Vagina (tissue), 2 donors: ENCODE results near the gene PIN4. TPM values are rescaled to one million over a fixed set of nuclear protein-coding genes. Genes with fewer than 3 reads are reported as not detected.

Source experiments
- DNase-seq, 2 donors: peaks; one replicate each; pipeline ENCODE4 v3.0.0-alpha.2; 2017; ENCODE audit errors: extremely low spot score in 2 of 2
- H3K27ac ChIP-seq: fragments of 200-600 bp; sonication (generic); one replicate; pipeline ENCODE4 v1.5.1; 2019
- H3K27me3 ChIP-seq: fragments of 200-600 bp; sonication (generic); one replicate; pipeline ENCODE4 v1.5.1; 2019
- H3K36me3 ChIP-seq, 2 donors: fragments of 200-600 bp; sonication (generic); one replicate each; pipeline ENCODE4 v1.5.1; 2017 to 2019
- H3K4me1 ChIP-seq: fragments of 200-600 bp; sonication (generic); one replicate; pipeline ENCODE4 v1.5.1; 2019
- H3K4me3 ChIP-seq, 2 donors: fragments of 200-600 bp; sonication (generic); 1 replicate in 1 of 2; 2 replicates in 1 of 2; pipeline ENCODE4 v1.5.1; 2016 to 2019
- H3K9me3 ChIP-seq: fragments of 200-600 bp; sonication (generic); one replicate; pipeline ENCODE4 v1.5.1; 2019
- POLR2A ChIP-seq, 2 donors: fragments of 450-650 bp; IDR thresholded peaks; one replicate each; pipeline ENCODE4 v1.6.1; 2017; ENCODE audit warnings: antibody characterized with exemption in 2 of 2, mild to moderate bottlenecking in 2 of 2, moderate library complexity in 2 of 2
- POLR2AphosphoS5 ChIP-seq, 2 donors: sonication (generic); formaldehyde crosslinking; IDR thresholded peaks; one replicate each; pipeline ENCODE4 v1.9.0; 2017; ENCODE audit warnings: antibody characterized with exemption in 2 of 2, mild to moderate bottlenecking in 2 of 2, low read depth in 1 of 2; ENCODE audit not compliant: insufficient read depth in 1 of 2
- intact Hi-C: fragments of 100-400 bp; cut with DNase I; formaldehyde crosslinking; loops from one replicate; pipeline ENCODE4 v1.15.1; 2023
- total RNA-seq: library from RNA; depleted of rRNA; stranded (reverse); fragments of >200 nt; gene quantifications from one replicate; pipeline ENCODE4 v1.2.3, GENCODE V29; 2016
- TF ChIP-seq, protein P1 (sequence below), 3 experiments: fragments of 450-650 bp in 2 of 3; fragments of 200-600 bp in 1 of 3; sonication (generic) in 1 of 3; IDR thresholded peaks; one replicate each; pipeline ENCODE4 v1.5.1; 2017 to 2019; ENCODE audit warnings: antibody characterized with exemption in 3 of 3, mild to moderate bottlenecking in 2 of 3, moderate library complexity in 2 of 3

PIN4 gene
- total RNA-seq, 1 donor from 2014 or later, result 12.0 TPM

DNA sequence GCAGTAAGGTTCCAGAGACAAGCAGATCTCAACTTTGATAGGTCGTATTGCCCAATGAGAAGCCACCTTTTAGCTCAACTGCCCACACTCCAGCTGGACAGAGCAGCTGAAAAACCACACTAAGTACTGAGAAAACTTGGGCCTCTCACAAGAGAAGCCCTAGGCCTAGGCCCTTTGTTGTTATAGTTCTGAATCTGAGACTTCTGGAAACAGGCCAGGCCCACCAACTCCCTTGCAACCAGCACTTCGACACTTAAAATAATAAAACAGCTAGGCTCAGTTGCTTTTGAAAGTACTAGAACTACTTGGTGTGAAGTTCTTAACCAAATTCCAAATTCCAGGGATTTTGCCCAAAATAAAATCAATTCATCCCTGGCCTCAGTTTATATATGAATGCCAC, 36.4 kb upstream of the PIN4 start:
- Histone ChIP-seq H3K4me3 (no peak overlapping the region), H3K9me3 (no peaks in the 10 kb centered on the region), H3K27me3 (no peaks in the 10 kb centered on the region), H3K4me1 (no peaks in the 10 kb centered on the region), H3K36me3 (no peaks in the 10 kb centered on the region), H3K27ac (no peak overlapping the region)
- DNase-seq, result no peak
- TF ChIP-seq, protein P1, sequence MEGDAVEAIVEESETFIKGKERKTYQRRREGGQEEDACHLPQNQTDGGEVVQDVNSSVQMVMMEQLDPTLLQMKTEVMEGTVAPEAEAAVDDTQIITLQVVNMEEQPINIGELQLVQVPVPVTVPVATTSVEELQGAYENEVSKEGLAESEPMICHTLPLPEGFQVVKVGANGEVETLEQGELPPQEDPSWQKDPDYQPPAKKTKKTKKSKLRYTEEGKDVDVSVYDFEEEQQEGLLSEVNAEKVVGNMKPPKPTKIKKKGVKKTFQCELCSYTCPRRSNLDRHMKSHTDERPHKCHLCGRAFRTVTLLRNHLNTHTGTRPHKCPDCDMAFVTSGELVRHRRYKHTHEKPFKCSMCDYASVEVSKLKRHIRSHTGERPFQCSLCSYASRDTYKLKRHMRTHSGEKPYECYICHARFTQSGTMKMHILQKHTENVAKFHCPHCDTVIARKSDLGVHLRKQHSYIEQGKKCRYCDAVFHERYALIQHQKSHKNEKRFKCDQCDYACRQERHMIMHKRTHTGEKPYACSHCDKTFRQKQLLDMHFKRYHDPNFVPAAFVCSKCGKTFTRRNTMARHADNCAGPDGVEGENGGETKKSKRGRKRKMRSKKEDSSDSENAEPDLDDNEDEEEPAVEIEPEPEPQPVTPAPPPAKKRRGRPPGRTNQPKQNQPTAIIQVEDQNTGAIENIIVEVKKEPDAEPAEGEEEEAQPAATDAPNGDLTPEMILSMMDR (IDR thresholded peaks at IDR 0.05), result no peak
- intact Hi-C loops, result no loop called here

DNA sequence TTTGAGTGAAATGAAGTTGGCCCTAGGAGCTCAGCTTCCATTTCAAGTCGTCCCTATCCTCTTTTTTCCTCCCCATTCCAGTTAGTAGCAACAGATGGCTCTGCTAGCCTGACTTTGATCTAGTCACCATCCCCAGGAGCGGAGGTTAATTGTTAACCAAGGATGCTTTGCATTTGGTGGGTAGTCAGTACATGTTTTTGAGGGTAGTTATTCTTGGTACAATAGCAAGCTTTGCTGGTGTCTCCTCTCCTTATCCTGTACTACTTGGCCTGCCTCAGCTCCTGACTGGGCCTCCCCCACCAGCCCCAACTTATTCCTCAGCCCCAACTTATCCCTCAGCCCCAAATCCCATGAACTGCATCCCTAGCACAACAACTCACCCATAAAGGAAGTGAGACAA, 35.0 kb upstream of the PIN4 start:
- no peak for DNase-seq
- Histone ChIP-seq H3K27ac (no peak overlapping the region), H3K4me3 (no peak overlapping the region), H3K36me3 (no peaks in the 10 kb centered on the region), H3K4me1 (no peaks in the 10 kb centered on the region), H3K9me3 (no peaks in the 10 kb centered on the region), H3K27me3 (no peaks in the 10 kb centered on the region)
- TF ChIP-seq, protein P1 (IDR thresholded peaks at IDR 0.05), result no peak
- TF ChIP-seq POLR2A (IDR thresholded peaks at IDR 0.05) (no peak), POLR2AphosphoS5 (IDR thresholded peaks at IDR 0.05; ENCODE audit: insufficient read depth in 1 of 2, low read depth in 1 of 2) (no peak)
- intact Hi-C loops, result no loop called here

DNA sequence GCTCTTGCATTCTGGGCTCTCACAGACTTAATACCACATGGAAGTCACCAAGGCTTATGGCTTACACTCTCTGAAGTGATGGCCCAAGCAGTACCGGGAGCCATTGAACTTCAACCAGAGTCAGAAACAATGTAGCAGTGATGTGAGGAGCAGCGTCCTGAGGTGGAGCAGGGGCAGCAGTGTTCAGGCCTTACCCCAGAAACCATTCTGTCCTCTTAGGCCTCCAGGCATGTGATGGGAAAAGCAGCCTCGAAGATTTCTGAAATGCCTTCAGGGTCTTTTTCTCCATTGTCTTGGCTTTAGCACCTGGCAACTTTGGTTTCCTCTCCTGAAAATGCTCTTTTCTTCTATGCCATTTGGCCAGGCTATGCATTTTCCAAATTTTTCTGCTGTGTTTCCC, 22.8 kb upstream of the PIN4 start:
- intact Hi-C loops, result no loop called here
- no peak for TF ChIP-seq POLR2AphosphoS5 (IDR thresholded peaks at IDR 0.05; ENCODE audit: insufficient read depth in 1 of 2, low read depth in 1 of 2)
- Histone ChIP-seq H3K27me3 (no peaks in the 10 kb centered on the region), H3K27ac (no peak overlapping the region), H3K4me1 (no peaks in the 10 kb centered on the region), H3K4me3 (no peak overlapping the region), H3K36me3 (no peaks in the 10 kb centered on the region), H3K9me3 (no peaks in the 10 kb centered on the region)
- DNase-seq, result no peak

GRCh38 chrX:72159769-72160168, 21.8 kb upstream of the PIN4 start:
- no peak overlapping the region for H3K27ac ChIP-seq
- intact Hi-C loops, result no loop called here
- DNase-seq, result no peak
- TF ChIP-seq, protein P1 (IDR thresholded peaks at IDR 0.05), result no peak
- TF ChIP-seq POLR2A (IDR thresholded peaks at IDR 0.05) (no peak), POLR2AphosphoS5 (IDR thresholded peaks at IDR 0.05; ENCODE audit: insufficient read depth in 1 of 2, low read depth in 1 of 2) (no peak)
- no peaks in the 10 kb centered on the region for H3K9me3 ChIP-seq
- H3K27me3 ChIP-seq, result no peaks in the 10 kb centered on the region
- no peak overlapping the region for H3K4me3 ChIP-seq
- H3K36me3 ChIP-seq, result no peaks in the 10 kb centered on the region
- H3K4me1 ChIP-seq, result no peaks in the 10 kb centered on the region

- no peak overlapping the region for H3K27ac ChIP-seq
- H3K4me3 ChIP-seq, result no peak overlapping the region
- intact Hi-C loops, result no loop called here
- TF ChIP-seq POLR2A (IDR thresholded peaks at IDR 0.05) (no peak), POLR2AphosphoS5 (IDR thresholded peaks at IDR 0.05; ENCODE audit: insufficient read depth in 1 of 2, low read depth in 1 of 2) (no peak)
- TF ChIP-seq, protein P1 (IDR thresholded peaks at IDR 0.05), result no peak
- no peaks in the 10 kb centered on the region for H3K27me3 ChIP-seq
- H3K4me1 ChIP-seq, result no peaks in the 10 kb centered on the region
- no peaks in the 10 kb centered on the region for H3K36me3 ChIP-seq
- DNase-seq, result no peak
- no peaks in the 10 kb centered on the region for H3K9me3 ChIP-seq
These were observed 16.0 kb upstream of the PIN4 start for GRCh38 chrX:72165551-72165950.
